Measurements from ENCODE around the gene CMAS. TPM values are rescaled to one million over a fixed set of nuclear protein-coding genes. Genes with fewer than 3 reads are reported as not detected.
A peak's percentile ranks its signal among the peaks of the same experiment; 100 is the strongest.

Gene CMAS
- polyA plus RNA-seq, 1 experiment: 31.7 TPM

DNA sequence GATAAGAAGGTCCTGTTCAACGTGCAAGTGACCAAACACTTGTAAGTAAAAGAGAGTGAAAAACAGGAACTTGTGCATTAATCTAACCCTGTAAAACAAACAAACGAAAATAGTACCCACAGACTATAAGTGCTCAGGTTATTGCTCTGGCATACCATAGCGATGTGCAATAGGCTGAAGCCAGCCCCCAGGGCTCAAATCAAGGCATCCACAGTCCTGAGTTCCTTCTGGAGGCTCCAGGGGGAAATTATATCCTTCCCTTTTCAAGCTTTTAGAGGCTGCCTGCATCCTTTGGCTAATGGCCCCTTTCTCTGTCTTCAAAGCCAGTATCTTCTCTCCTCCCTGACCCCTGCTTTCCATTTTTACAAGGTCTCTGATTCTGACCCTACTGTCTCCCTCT lies 8.1 kb upstream of the CMAS start:
- Histone ChIP-seq H3K9me3 (ENCODE audit: control insufficient read depth, insufficient read depth, low read length) (no peaks in the 10 kb centered on the region; the same call in 1 of the 2 replicates), H3K4me3 (ENCODE audit: low read depth, low read length) (no peak overlapping the region), H3K27me3 (ENCODE audit: control insufficient read depth, insufficient read depth, low read length) (no peaks in the 10 kb centered on the region), H3K27ac (ENCODE audit: low read depth, low read length) (peak overlapping the region; percentile 31)
- TF ChIP-seq CTCF (IDR thresholded peaks at IDR 0.05; ENCODE audit: low read depth, low read length): no peak
- POLR2A ChIA-PET: no interaction called here
- DNase-seq (ENCODE audit: low read depth, low spot score): no peak
- CTCF ChIA-PET: no interaction called here

- POLR2A ChIA-PET: no interaction called here
- no peak overlapping the region for H3K27ac ChIP-seq (ENCODE audit: low read depth, low read length)
- no peaks in the 10 kb centered on the region for H3K27me3 ChIP-seq (ENCODE audit: control insufficient read depth, insufficient read depth, low read length)
- no peak for DNase-seq (ENCODE audit: low read depth, low spot score)
- CTCF ChIA-PET: no interaction called here
- TF ChIP-seq CTCF (IDR thresholded peaks at IDR 0.05; ENCODE audit: low read depth, low read length): no peak
- no peak overlapping the region for H3K4me3 ChIP-seq (ENCODE audit: low read depth, low read length)
- H3K9me3 ChIP-seq (ENCODE audit: control insufficient read depth, insufficient read depth, low read length): no peaks in the 10 kb centered on the region; the same call in 1 of the 2 replicates
These were observed 7.3 kb upstream of the CMAS start for GRCh38 chr12:22038734-22039133.

DNA sequence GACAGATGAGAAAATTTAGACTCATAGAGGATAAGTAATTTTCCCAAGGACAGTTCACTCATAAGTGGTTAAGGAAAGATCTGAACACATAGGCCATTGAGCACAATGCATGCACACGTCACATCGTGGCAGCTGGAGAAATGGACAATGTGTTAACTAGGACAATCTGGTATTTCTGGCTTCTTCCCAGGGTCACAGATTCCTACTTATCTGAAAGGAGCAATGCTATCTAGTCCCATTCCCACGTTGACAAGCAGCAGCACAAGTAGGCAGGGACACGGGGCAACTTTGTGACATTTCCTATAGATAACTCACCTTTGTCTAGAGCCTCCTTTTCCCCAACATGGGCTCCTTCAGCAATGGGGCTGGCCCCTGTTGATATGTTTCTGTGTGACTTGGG lies 6.7 kb upstream of the CMAS start:
- DNase-seq (ENCODE audit: low read depth, low spot score): no peak
- Histone ChIP-seq H3K4me3 (ENCODE audit: low read depth, low read length) (no peak overlapping the region), H3K27ac (ENCODE audit: low read depth, low read length) (no peak overlapping the region), H3K9me3 (ENCODE audit: control insufficient read depth, insufficient read depth, low read length) (no peaks in the 10 kb centered on the region; the same call in 1 of the 2 replicates), H3K27me3 (ENCODE audit: control insufficient read depth, insufficient read depth, low read length) (no peaks in the 10 kb centered on the region)
- no peak for TF ChIP-seq CTCF (IDR thresholded peaks at IDR 0.05; ENCODE audit: low read depth, low read length)
- ChIA-PET CTCF (no interaction called here), POLR2A (no interaction called here)

- ChIA-PET POLR2A (interaction anchor here (0.6 kb wide), 1 partner anchor 606 kb away, joined by 3 read pairs; the partner anchor contains the start of gene PYROXD1), CTCF (interaction anchor here (1.4 to 2.0 kb wide), 2 partner anchors 292 to 345 kb away, joined by 4 to 8 read pairs; no protein-coding TSS in a partner anchor)
- Histone ChIP-seq H3K27ac (ENCODE audit: low read depth, low read length) (peak overlapping the region; percentile 49), H3K27me3 (ENCODE audit: control insufficient read depth, insufficient read depth, low read length) (no peaks in the 10 kb centered on the region), H3K4me3 (ENCODE audit: low read depth, low read length) (no peak overlapping the region), H3K9me3 (ENCODE audit: control insufficient read depth, insufficient read depth, low read length) (no peaks in the 10 kb centered on the region; the same call in 1 of the 2 replicates)
- DNase-seq (ENCODE audit: low read depth, low spot score): peak; percentile 41
- TF ChIP-seq CTCF (IDR thresholded peaks at IDR 0.05; ENCODE audit: low read depth, low read length): no peak
These were observed 2.9 kb upstream of the CMAS start for GRCh38 chr12:22042976-22043669.

DNA sequence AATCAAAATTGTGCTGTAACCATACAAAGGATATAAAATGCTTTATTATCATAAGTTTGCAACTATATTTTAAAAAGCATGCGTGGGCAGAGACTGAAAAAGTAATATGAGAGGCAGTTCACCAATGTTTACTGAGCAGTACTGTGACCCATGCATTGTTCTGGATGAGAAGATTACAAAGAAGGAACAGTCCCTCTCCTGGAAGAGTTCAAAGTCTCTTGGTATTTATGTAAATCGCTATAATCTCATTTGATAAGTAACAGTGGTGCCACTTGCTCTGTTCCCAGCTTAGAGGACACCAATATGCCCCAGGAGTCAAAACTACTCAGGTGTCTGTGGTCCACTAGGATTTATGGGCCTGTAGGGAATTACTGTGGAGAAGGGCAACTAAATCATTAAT lies 2.1 kb upstream of the CMAS start:
- Histone ChIP-seq H3K27me3 (ENCODE audit: control insufficient read depth, insufficient read depth, low read length) (no peaks in the 10 kb centered on the region), H3K9me3 (ENCODE audit: control insufficient read depth, insufficient read depth, low read length) (no peaks in the 10 kb centered on the region; the same call in 1 of the 2 replicates), H3K4me3 (ENCODE audit: low read depth, low read length) (no peak overlapping the region), H3K27ac (ENCODE audit: low read depth, low read length) (no peak overlapping the region)
- no peak for TF ChIP-seq CTCF (IDR thresholded peaks at IDR 0.05; ENCODE audit: low read depth, low read length)
- POLR2A ChIA-PET: no interaction called here
- no peak for DNase-seq (ENCODE audit: low read depth, low spot score)
- CTCF ChIA-PET: interaction anchor here (2.0 kb wide), 1 partner anchor 292 kb away, joined by 8 read pairs; no protein-coding TSS in a partner anchor

Measured in AG04450 (cell line).